ENCODE results near the gene RILPL2. TPM values are rescaled to one million over a fixed set of nuclear protein-coding genes. Genes with fewer than 3 reads are reported as not detected.
"Not testable (repeated sequence)": the region's sequence is repeated elsewhere in the genome, so short reads cannot be mapped to it uniquely, and the experiment has no call there.

RILPL2 gene
- total and polyA plus RNA-seq, 2 experiments from 2014 or later = 2.5 to 3.7 TPM

GRCh38 chr12:123482876-123483275 is 46.4 kb upstream of the RILPL2 start:
- Histone ChIP-seq H2AFZ (no peak overlapping the region), H3K36me3 (replicated peaks; ENCODE audit: insufficient read depth, low read depth) (no peaks in the 10 kb centered on the region), H3K79me2 (no peaks in the 10 kb centered on the region), H3K9me2 (replicated peaks; ENCODE audit: insufficient read depth) (no peaks in the 10 kb centered on the region), H3K27me3 (no peaks in the 10 kb centered on the region), H4K20me1 (ENCODE audit: insufficient read depth, poor library complexity, severe bottlenecking) (no peaks in the 10 kb centered on the region), H3K9me3 (ENCODE audit: low read depth) (no peaks in the 10 kb centered on the region), H3K4me1 (ENCODE audit: insufficient read depth) (no peaks in the 10 kb centered on the region), H3K4me3 (no peak overlapping the region), H3K27ac (no peak overlapping the region), H3K4me2 (no peak overlapping the region)
- no peak for DNase-seq (ENCODE audit: low spot score)
- WGBS (ENCODE audit: low lambda C conversion rate, missing lambda C conversion rate) = 92% methylated on average over 6 of the region's 6 CpGs
- TF ChIP-seq EZH2 (IDR thresholded peaks at IDR 0.05; ENCODE audit: borderline replicate concordance) = no peak
- TF ChIP-seq EZH2phosphoT487 (IDR thresholded peaks at IDR 0.05; ENCODE audit: low read depth, severe bottlenecking, unreplicated experiment) = no peak
- TF ChIP-seq CTCF (IDR thresholded peaks at IDR 0.05; ENCODE audit: poor library complexity) = no peak

GRCh38 chr12:123481251-123481650 is 44.8 kb upstream of the RILPL2 start:
- not testable (repeated sequence) for H3K27me3 ChIP-seq; H3K36me3 ChIP-seq (replicated peaks; ENCODE audit: insufficient read depth, low read depth); H3K27ac ChIP-seq; H3K4me3 ChIP-seq; H2AFZ ChIP-seq; H3K9me3 ChIP-seq (ENCODE audit: low read depth); H3K4me2 ChIP-seq; H3K9me2 ChIP-seq (replicated peaks; ENCODE audit: insufficient read depth); DNase-seq (ENCODE audit: low spot score); H3K4me1 ChIP-seq (ENCODE audit: insufficient read depth); H3K79me2 ChIP-seq; H4K20me1 ChIP-seq (ENCODE audit: insufficient read depth, poor library complexity, severe bottlenecking)
- 85% methylated on average over 5 of the region's 5 CpGs for WGBS (ENCODE audit: low lambda C conversion rate, missing lambda C conversion rate)

- TF ChIP-seq EZH2 (IDR thresholded peaks at IDR 0.05; ENCODE audit: borderline replicate concordance) = no peak
- no peak for TF ChIP-seq EZH2phosphoT487 (IDR thresholded peaks at IDR 0.05; ENCODE audit: low read depth, severe bottlenecking, unreplicated experiment)
- TF ChIP-seq CTCF (IDR thresholded peaks at IDR 0.05; ENCODE audit: poor library complexity) = no peak
- no peaks in the 10 kb centered on the region for H3K36me3 ChIP-seq (replicated peaks; ENCODE audit: insufficient read depth, low read depth)
- H3K4me1 ChIP-seq (ENCODE audit: insufficient read depth) = no peaks in the 10 kb centered on the region
- H4K20me1 ChIP-seq (ENCODE audit: insufficient read depth, poor library complexity, severe bottlenecking) = no peaks in the 10 kb centered on the region
- DNase-seq (ENCODE audit: low spot score) = no peak
- WGBS (ENCODE audit: low lambda C conversion rate, missing lambda C conversion rate) = 88% methylated on average over 14 of the region's 14 CpGs
- H3K9me3 ChIP-seq (ENCODE audit: low read depth) = no peaks in the 10 kb centered on the region
- H3K27ac ChIP-seq = no peak overlapping the region
- no peaks in the 10 kb centered on the region for H3K79me2 ChIP-seq
- H3K27me3 ChIP-seq = no peaks in the 10 kb centered on the region
- no peak overlapping the region for H2AFZ ChIP-seq
- H3K4me2 ChIP-seq = no peak overlapping the region
- H3K9me2 ChIP-seq (replicated peaks; ENCODE audit: insufficient read depth) = no peaks in the 10 kb centered on the region
- H3K4me3 ChIP-seq = no peak overlapping the region
These were observed 43.1 kb upstream of the RILPL2 start for GRCh38 chr12:123479442-123480180.

- Histone ChIP-seq H2AFZ (no peak overlapping the region), H3K27ac (no peak overlapping the region), H3K27me3 (no peaks in the 10 kb centered on the region), H3K9me2 (replicated peaks; ENCODE audit: insufficient read depth) (no peaks in the 10 kb centered on the region), H3K9me3 (ENCODE audit: low read depth) (no peaks in the 10 kb centered on the region), H3K4me3 (no peak overlapping the region), H4K20me1 (ENCODE audit: insufficient read depth, poor library complexity, severe bottlenecking) (no peaks in the 10 kb centered on the region), H3K4me2 (no peak overlapping the region), H3K36me3 (replicated peaks; ENCODE audit: insufficient read depth, low read depth) (no peaks in the 10 kb centered on the region), H3K79me2 (no peaks in the 10 kb centered on the region), H3K4me1 (ENCODE audit: insufficient read depth) (no peaks in the 10 kb centered on the region)
- no peak for TF ChIP-seq CTCF (IDR thresholded peaks at IDR 0.05; ENCODE audit: poor library complexity)
- no peak for TF ChIP-seq EZH2 (IDR thresholded peaks at IDR 0.05; ENCODE audit: borderline replicate concordance)
- no peak for TF ChIP-seq EZH2phosphoT487 (IDR thresholded peaks at IDR 0.05; ENCODE audit: low read depth, severe bottlenecking, unreplicated experiment)
- WGBS (ENCODE audit: low lambda C conversion rate, missing lambda C conversion rate) = 97% methylated on average over 10 of the region's 10 CpGs
- no peak for DNase-seq (ENCODE audit: low spot score)
These were observed 42.3 kb upstream of the RILPL2 start for GRCh38 chr12:123478762-123479161.
